Neuronal stem cell (in vitro differentiated cells): ENCODE measurements around the gene GLYR1. TPM values are rescaled to one million over a fixed set of nuclear protein-coding genes. Genes with fewer than 3 reads are reported as not detected.

ENCODE experiments used
- DNase-seq: peaks from one replicate; pipeline ENCODE4 v3.0.0-alpha.2; 2013; ENCODE audit warnings: low spot score
- H2AFZ ChIP-seq: one replicate; pipeline ENCODE4 v1.6.1; 2013; ENCODE audit warnings: mild to moderate bottlenecking, low read length, inconsistent platforms
- H2AK5ac ChIP-seq: 2 replicates; pipeline ENCODE4 v1.6.1; 2013; ENCODE audit warnings: low read depth, mild to moderate bottlenecking, inconsistent platforms, low read length, moderate library complexity, mixed read lengths
- H2BK120ac ChIP-seq: 2 replicates; pipeline ENCODE4 v1.6.1; 2013; ENCODE audit warnings: low read depth, mild to moderate bottlenecking, inconsistent platforms, low read length, moderate library complexity, mixed read lengths
- H2BK12ac ChIP-seq: one replicate; pipeline ENCODE4 v1.6.1; 2013; ENCODE audit warnings: low read length, inconsistent platforms
- H2BK15ac ChIP-seq: 2 replicates; pipeline ENCODE4 v1.6.1; 2013; ENCODE audit warnings: mild to moderate bottlenecking, low read length, inconsistent platforms, mixed read lengths
- H2BK5ac ChIP-seq: one replicate; pipeline ENCODE4 v1.6.1; 2013; ENCODE audit warnings: inconsistent platforms, mild to moderate bottlenecking, low read length, moderate library complexity
- H3K14ac ChIP-seq: one replicate; pipeline ENCODE4 v1.6.1; 2013; ENCODE audit warnings: low read length, inconsistent platforms
- H3K18ac ChIP-seq: 2 replicates; pipeline ENCODE4 v1.6.1; 2013; ENCODE audit warnings: low read length, inconsistent platforms
- H3K23ac ChIP-seq: 2 replicates; pipeline ENCODE4 v1.6.1; 2013; ENCODE audit warnings: low read depth, mild to moderate bottlenecking, mixed read lengths, low read length, inconsistent platforms; ENCODE audit not compliant: poor library complexity
- H3K27ac ChIP-seq: replicated peaks from 3 replicates; pipeline ENCODE4 v1.5.1; 2013; ENCODE audit warnings: low read length, inconsistent platforms
- H3K27me3 ChIP-seq, 3 experiments: 2 replicates each; pipeline ENCODE4 v1.6.1; 2013; ENCODE audit warnings: low read length in 3 of 3, mild to moderate bottlenecking in 2 of 3, inconsistent platforms in 1 of 3, low read depth in 1 of 3, mixed read lengths in 1 of 3, moderate library complexity in 1 of 3; ENCODE audit not compliant: control insufficient read depth in 3 of 3, insufficient read depth in 3 of 3
- H3K36me3 ChIP-seq, 2 donors: replicated peaks in 1 of 2; 2 replicates each; pipeline ENCODE4 v1.6.1; 2013; ENCODE audit warnings: low read length in 2 of 2; ENCODE audit not compliant: control insufficient read depth in 2 of 2, insufficient read depth in 2 of 2
- H3K4ac ChIP-seq: 2 replicates; pipeline ENCODE4 v1.6.1; 2013; ENCODE audit warnings: inconsistent platforms, mild to moderate bottlenecking, low read length, moderate library complexity
- H3K4me1 ChIP-seq, 2 donors: 1 replicate in 1 of 2; 2 replicates in 1 of 2; pipeline ENCODE4 v1.6.1; 2013; ENCODE audit warnings: low read length in 2 of 2, low read depth in 1 of 2; ENCODE audit not compliant: control insufficient read depth in 2 of 2, insufficient read depth in 1 of 2
- H3K4me2 ChIP-seq: one replicate; pipeline ENCODE4 v1.6.1; 2013; ENCODE audit warnings: mild to moderate bottlenecking, low read length, inconsistent platforms; ENCODE audit not compliant: insufficient read depth, poor library complexity, severe bottlenecking
- H3K4me3 ChIP-seq, 2 donors: 2 replicates each; pipeline ENCODE4 v1.5.1; 2013; ENCODE audit warnings: low read length in 2 of 2, mild to moderate bottlenecking in 2 of 2, inconsistent platforms in 1 of 2, moderate library complexity in 1 of 2
- H3K79me1 ChIP-seq: one replicate; pipeline ENCODE4 v1.6.1; 2013; ENCODE audit warnings: low read depth, mild to moderate bottlenecking, inconsistent platforms, low read length, moderate library complexity
- H3K9ac ChIP-seq: one replicate; pipeline ENCODE4 v1.6.1; 2013; ENCODE audit warnings: mild to moderate bottlenecking, low read depth, low read length, inconsistent platforms; ENCODE audit not compliant: poor library complexity
- H3K9me3 ChIP-seq, 2 donors: replicated peaks in 1 of 2; 2 replicates each; pipeline versions ENCODE3 to v1.6.1; 2013; ENCODE audit warnings: low read length in 2 of 2, mild to moderate bottlenecking in 2 of 2, inconsistent platforms in 1 of 2, low read depth in 1 of 2, mixed read lengths in 1 of 2, moderate library complexity in 1 of 2; ENCODE audit not compliant: control insufficient read depth in 2 of 2, insufficient read depth in 1 of 2
- H4K8ac ChIP-seq: one replicate; pipeline ENCODE4 v1.6.1; 2013; ENCODE audit warnings: low read depth, mild to moderate bottlenecking, inconsistent platforms, low read length, moderate library complexity
- H4K91ac ChIP-seq: one replicate; pipeline ENCODE4 v1.6.1; 2013; ENCODE audit warnings: low read length, low read depth, mild to moderate bottlenecking, inconsistent platforms; ENCODE audit not compliant: poor library complexity
- WGBS, 2 donors: extraction: QIAGEN DNeasy Blood & Tissue Kit; methylation state at CpG; one replicate each; pipeline ENCODE4 v1.1.7; 2013; ENCODE audit warnings: missing lambda C conversion rate in 2 of 2, mixed read lengths in 1 of 2; ENCODE audit not compliant: insufficient read length in 2 of 2, insufficient replicate concordance in 1 of 2; ENCODE audit errors: extremely low coverage in 2 of 2; 5-methylcytosine and 5-hydroxymethylcytosine counted together
- small RNA-seq: library from polyadenylated mRNA; stranded (forward); fragments of <200 nt; extraction: miRNeasy Mini kit (QIAGEN cat#:217004); gene quantifications from one replicate; pipeline ENCODE3, GENCODE V24; 2013; ENCODE audit not compliant: insufficient read depth

Gene GLYR1

GRCh38 chr16:4755687-4756086 lies 91.4 kb downstream of the GLYR1 start:
- H3K9me3 ChIP-seq, result peaks cover 9 to 12% of the 10 kb centered on the region in 2 donors
- peaks cover 43 to 89% of the 10 kb centered on the region in 2 donors for H3K36me3 ChIP-seq
- DNase-seq, result no peak
- H3K4me1 ChIP-seq, result no peaks in the 10 kb centered on the region
- H2BK120ac ChIP-seq, result no peak overlapping the region
- no peak overlapping the region for H3K18ac ChIP-seq
- H3K79me1 ChIP-seq, result peaks cover 2% of the 10 kb centered on the region
- no peak overlapping the region for H3K9ac ChIP-seq
- no peak overlapping the region for H2AK5ac ChIP-seq
- H3K14ac ChIP-seq, result no peak overlapping the region
- WGBS, 2 donors, result no CpG with 5 or more reads among the region's 6 CpGs
- no peak overlapping the region for H3K4me3 ChIP-seq
- H2AFZ ChIP-seq, result no peak overlapping the region
- no peak overlapping the region for H4K91ac ChIP-seq
- no peak overlapping the region for H2BK12ac ChIP-seq
- H3K23ac ChIP-seq, result no peak overlapping the region
- H2BK15ac ChIP-seq, result no peak overlapping the region
- H2BK5ac ChIP-seq, result no peak overlapping the region
- no peaks in the 10 kb centered on the region for H3K27me3 ChIP-seq
- no peak overlapping the region for H3K27ac ChIP-seq
- no peak overlapping the region for H3K4ac ChIP-seq
- H4K8ac ChIP-seq, result no peak overlapping the region
- no peak overlapping the region for H3K4me2 ChIP-seq

- WGBS, 2 donors, result no CpG with 5 or more reads among the region's 4 CpGs
- H3K4me3 ChIP-seq, result no peak overlapping the region
- no peak overlapping the region for H2BK5ac ChIP-seq
- no peak overlapping the region for H4K8ac ChIP-seq
- no peaks in the 10 kb centered on the region for H3K27me3 ChIP-seq
- no peak overlapping the region for H3K23ac ChIP-seq
- no peaks in the 10 kb centered on the region for H3K79me1 ChIP-seq
- no peak overlapping the region for H3K4ac ChIP-seq
- DNase-seq, result no peak
- no peak overlapping the region for H3K14ac ChIP-seq
- no peak overlapping the region for H2BK15ac ChIP-seq
- no peak overlapping the region for H3K18ac ChIP-seq
- H3K27ac ChIP-seq, result no peak overlapping the region
- H3K36me3 ChIP-seq, result peaks cover 37 to 86% of the 10 kb centered on the region in 2 donors
- no peak overlapping the region for H2BK12ac ChIP-seq
- no peak overlapping the region for H4K91ac ChIP-seq
- no peak overlapping the region for H2BK120ac ChIP-seq
- no peaks in the 10 kb centered on the region for H3K4me1 ChIP-seq
- H3K4me2 ChIP-seq, result no peak overlapping the region
- H3K9ac ChIP-seq, result no peak overlapping the region
- no peak overlapping the region for H2AFZ ChIP-seq
- no peak overlapping the region for H2AK5ac ChIP-seq
- H3K9me3 ChIP-seq, result peaks cover 7 to 12% of the 10 kb centered on the region in 2 donors
Observed at GRCh38 chr16:4754865-4755264, 92.2 kb downstream of the GLYR1 start.

GRCh38 chr16:4753227-4753626 lies 93.9 kb downstream of the GLYR1 start:
- no peak overlapping the region for H3K4me2 ChIP-seq
- no CpG with 5 or more reads among the region's 11 CpGs for WGBS, 2 donors
- H3K23ac ChIP-seq, result no peak overlapping the region
- H3K27me3 ChIP-seq, result no peaks in the 10 kb centered on the region
- H2AK5ac ChIP-seq, result no peak overlapping the region
- H2BK120ac ChIP-seq, result no peak overlapping the region
- peak overlapping the region in 1 of 2 donors; percentile 58 for H3K4me3 ChIP-seq
- H4K8ac ChIP-seq, result no peak overlapping the region
- no peaks in the 10 kb centered on the region for H3K79me1 ChIP-seq
- H2BK15ac ChIP-seq, result no peak overlapping the region
- no peak overlapping the region for H3K14ac ChIP-seq
- H3K4me1 ChIP-seq, result no peaks in the 10 kb centered on the region
- no peak overlapping the region for H2AFZ ChIP-seq
- H3K27ac ChIP-seq, result no peak overlapping the region
- peaks cover 32 to 70% of the 10 kb centered on the region in 2 donors for H3K36me3 ChIP-seq
- peaks cover 7 to 12% of the 10 kb centered on the region in 2 donors for H3K9me3 ChIP-seq
- no peak overlapping the region for H3K18ac ChIP-seq
- H2BK5ac ChIP-seq, result no peak overlapping the region
- no peak overlapping the region for H2BK12ac ChIP-seq
- H4K91ac ChIP-seq, result no peak overlapping the region
- H3K4ac ChIP-seq, result no peak overlapping the region
- H3K9ac ChIP-seq, result no peak overlapping the region
- DNase-seq, result no peak

Small RNAs within 50 kb of the gene (small RNA-seq; reads per million reads assigned to genes)
- not detected for gene RF00017
